ENCODE data around the gene FCHSD1. TPM values are rescaled to one million over a fixed set of nuclear protein-coding genes. Genes with fewer than 3 reads are reported as not detected.

FCHSD1 gene
- total and polyA plus RNA-seq, 2 donors (not counting 3 experiments of a cell fraction or from before 2014, with no cell fraction given) = 35.1 to 37.0 TPM

DNA sequence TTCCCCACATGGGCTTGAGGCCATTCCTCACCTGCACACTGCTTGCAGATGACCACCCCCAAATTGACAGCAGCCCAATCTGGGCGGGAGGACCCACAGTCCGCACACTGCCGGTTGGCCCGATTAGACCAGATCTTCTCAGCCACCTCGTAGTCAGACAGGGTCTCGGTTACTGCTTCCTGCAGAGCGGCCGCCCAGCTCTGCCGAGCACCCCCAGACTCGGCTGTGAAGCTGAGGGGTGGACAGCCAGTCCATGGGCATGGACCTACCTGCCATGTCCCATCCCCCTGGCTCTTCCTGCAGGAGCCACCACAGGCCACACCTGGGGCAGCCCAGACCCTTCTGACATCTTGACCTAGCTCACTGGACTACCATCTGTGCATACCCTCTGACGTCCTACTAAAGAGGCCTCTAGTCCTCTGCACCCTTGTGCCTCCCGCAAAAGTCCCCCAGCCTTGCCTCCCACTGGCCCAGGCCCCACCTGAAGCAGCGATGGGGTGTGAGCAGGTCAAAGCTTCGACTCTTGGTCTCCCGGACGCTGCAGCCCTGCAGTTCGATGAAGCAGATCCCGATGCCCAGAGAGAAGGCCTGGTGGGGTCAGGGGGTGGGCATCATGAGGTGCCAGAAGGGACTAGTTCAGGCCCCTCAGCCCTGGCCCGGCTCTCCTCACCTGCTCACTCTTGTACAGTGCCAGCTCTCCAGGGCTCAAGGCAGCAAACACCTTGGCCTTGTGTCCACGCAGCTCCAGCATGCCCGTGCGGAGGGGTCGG lies 21.0 kb upstream of the FCHSD1 start:
- H3K79me2 ChIP-seq (ENCODE audit: control insufficient read depth, insufficient read depth, low read length) = peaks cover 30% of the 10 kb centered on the region
- no peak for TF ChIP-seq MAX (IDR thresholded peaks at IDR 0.05; ENCODE audit: insufficient read depth, insufficient read length)
- no peak for TF ChIP-seq POLR2AphosphoS5 (IDR thresholded peaks at IDR 0.05; ENCODE audit: insufficient read depth, low read depth, low read length)
- TF ChIP-seq CTCF (IDR thresholded peaks at IDR 0.05; ENCODE audit: extremely low read depth in 1 of 2, insufficient read depth in 1 of 2, low read depth in 1 of 2, low read length in 2 of 2) = no peak
- no peak for TF ChIP-seq FOS (IDR thresholded peaks at IDR 0.05; ENCODE audit: borderline replicate concordance, insufficient read depth, low read length)
- TF ChIP-seq GATA2 (IDR thresholded peaks at IDR 0.05; ENCODE audit: insufficient read depth, insufficient read length, low read depth, low read length) = no peak
- no peak for TF ChIP-seq JUN (IDR thresholded peaks at IDR 0.05; ENCODE audit: borderline replicate concordance, insufficient read depth, insufficient read length, low read depth)
- TF ChIP-seq MYC (IDR thresholded peaks at IDR 0.05; ENCODE audit: low read depth, low read length) = no peak
- CTCF ChIA-PET = interaction anchor here (0.8 to 0.9 kb wide), 2 partner anchors 20 to 23 kb away, joined by 3 read pairs; no protein-coding TSS in a partner anchor
- H3K4me1 ChIP-seq (ENCODE audit: control insufficient read depth, extremely low read depth, insufficient read depth, low read length) = peaks cover 18% of the 10 kb centered on the region
- H3K4me3 ChIP-seq (replicated peaks in 1 of 3; ENCODE audit: insufficient read depth in 1 of 3, low read depth in 1 of 3, low read length in 3 of 3) = no peak overlapping the region
- H3K9ac ChIP-seq (replicated peaks; ENCODE audit: extremely low read depth, insufficient read depth, low read length) = no peak overlapping the region
- FAIRE-seq (no peak), DNase-seq (ENCODE audit: low read depth, low spot score) (no peak)
- TSS peak; percentile 21 for BruUV-seq (replicated peaks)
- H2AFZ ChIP-seq (ENCODE audit: low read depth, low read length) = no peak overlapping the region
- intact Hi-C loops (cut with micrococcal nuclease) = no loop called here
- H4K20me1 ChIP-seq (replicated peaks; ENCODE audit: control insufficient read depth, extremely low read depth, insufficient read depth, low read length) = no peaks in the 10 kb centered on the region
- no peaks in the 10 kb centered on the region for H3K27me3 ChIP-seq (ENCODE audit: control insufficient read depth in 2 of 2, insufficient read depth in 2 of 2, low read length in 2 of 2)
- dilution Hi-C loops (cut with MboI; ENCODE audit: extremely low pct_ligation_motif_present, low sequenced_read_pairs) = no loop called here
- no peak overlapping the region for H3K27ac ChIP-seq (ENCODE audit: insufficient read depth, low read depth, low read length)
- POLR2A ChIA-PET = no interaction called here
- no peaks in the 10 kb centered on the region for H3K9me1 ChIP-seq (replicated peaks; ENCODE audit: control insufficient read depth, extremely low read depth, insufficient read depth, low read length)
- no peak overlapping the region for H3K4me2 ChIP-seq (ENCODE audit: insufficient read depth, low read length)
- no peaks in the 10 kb centered on the region for H3K9me3 ChIP-seq (replicated peaks; ENCODE audit: control insufficient read depth, insufficient read depth, low read length)
- H3K36me3 ChIP-seq (ENCODE audit: control insufficient read depth in 2 of 2, extremely low read depth in 1 of 2, insufficient read depth in 2 of 2, low read length in 2 of 2) = peaks cover 22 to 55% of the 10 kb centered on the region in 2 experiments

Data from endothelial cell of umbilical vein (primary cell).